NB4 (cell line): ENCODE data around the gene USF1.
"Not testable (repeated sequence)": the region's sequence is repeated elsewhere in the genome, so short reads cannot be mapped to it uniquely, and the experiment has no call there.

Source experiments
- DNase-seq: peaks from one replicate; pipeline ENCODE4 v3.0.0; 2010; ENCODE audit warnings: low read depth
- H3K4me3 ChIP-seq: one replicate; pipeline ENCODE4 v1.5.1; 2011; ENCODE audit warnings: mild to moderate bottlenecking, low read depth, low read length, moderate library complexity
- CTCF ChIP-seq: IDR thresholded peaks from one replicate; pipeline ENCODE4 v1.5.1; 2012; ENCODE audit warnings: low read depth, low read length
- MAX ChIP-seq: IDR thresholded peaks from 2 replicates; pipeline ENCODE4 v1.6.1; 2011; ENCODE audit warnings: low read depth, low read length
- MYC ChIP-seq: IDR thresholded peaks from 2 replicates; pipeline ENCODE4 v1.6.1; 2011; ENCODE audit warnings: low read depth, low read length
- POLR2A ChIP-seq: IDR thresholded peaks from 2 replicates; pipeline ENCODE4 v1.6.1; 2011; ENCODE audit warnings: mild to moderate bottlenecking; ENCODE audit not compliant: insufficient read length; ENCODE audit errors: extremely low read depth

USF1 gene

GRCh38 chr1:161031874-161032273 lies 13.9 kb downstream of the USF1 start:
- no peak for DNase-seq
- H3K4me3 ChIP-seq: no peak overlapping the region
- no peak for TF ChIP-seq MYC
- TF ChIP-seq CTCF: no peak
- no peak for TF ChIP-seq MAX
- TF ChIP-seq POLR2A: no peak

- not testable (repeated sequence) for H3K4me3 ChIP-seq, DNase-seq
Observed at GRCh38 chr1:161029466-161029865, 16.3 kb downstream of the USF1 start.

GRCh38 chr1:161026954-161027353 lies 18.8 kb downstream of the USF1 start:
- H3K4me3 ChIP-seq, DNase-seq: not testable (repeated sequence)

- not testable (repeated sequence) for DNase-seq, H3K4me3 ChIP-seq
Observed at GRCh38 chr1:161022432-161022831, 23.3 kb downstream of the USF1 start.

- TF ChIP-seq MYC (no peak), MAX (no peak), POLR2A (no peak), CTCF (no peak)
- peak overlapping the region; percentile 77 for H3K4me3 ChIP-seq
- no peak for DNase-seq
Observed at GRCh38 chr1:161021970-161022353, 23.8 kb downstream of the USF1 start.

- peak overlapping the region; percentile 77 for H3K4me3 ChIP-seq
- DNase-seq: peak; percentile 87
- TF ChIP-seq MAX (no peak), POLR2A (peak; percentile 35)
Observed at GRCh38 chr1:161021165-161021969, 24.4 kb downstream of the USF1 start.

GRCh38 chr1:161020509-161021164 lies 25.1 kb downstream of the USF1 start, which contains the start of gene F11R:
Gene F11R (minus strand): TSS chr1:161021152. CDS start chr1:161021073, 79 bp downstream.
- H3K4me3 ChIP-seq: peak within 1 kb of the TSS; percentile 77
- peak; percentile 79 for DNase-seq
- no peak for TF ChIP-seq MYC
- no peak for TF ChIP-seq MAX
- TF ChIP-seq CTCF: no peak
- no peak for TF ChIP-seq POLR2A
